HepG2 (cell line): ENCODE measurements around the gene IL11RA. TPM values are rescaled to one million over a fixed set of nuclear protein-coding genes. Genes with fewer than 3 reads are reported as not detected.
A peak's percentile ranks its signal among the peaks of the same experiment; 100 is the strongest.

ENCODE experiments used
- AGO1 ChIP-seq: fragments of 200-400 bp; formaldehyde crosslinking; IDR thresholded peaks from 2 replicates; pipeline ENCODE4 v1.6.1; 2017; ENCODE audit warnings: mild to moderate bottlenecking, low read depth, low read length, moderate library complexity; ENCODE audit not compliant: poor library complexity, severe bottlenecking
- BRCA1 ChIP-seq: sonication (generic); formaldehyde crosslinking; IDR thresholded peaks from 2 replicates; pipeline ENCODE4 v1.4.0; 2020; ENCODE audit warnings: missing genetic modification reagents
- CREB1 ChIP-seq, 2 experiments: fragments of 450-650 bp in 1 of 2; IDR thresholded peaks; 2 replicates each; pipeline ENCODE4 v1.6.1; 2016 to 2017; ENCODE audit warnings: control low read depth in 1 of 2, mild to moderate bottlenecking in 1 of 2, missing compliant biosample characterization in 1 of 2, missing genetic modification characterization in 1 of 2
- DMAP1 ChIP-seq: IDR thresholded peaks from 2 replicates; pipeline ENCODE4 v1.6.1; 2016
- ELF1 ChIP-seq: sonication (generic); formaldehyde crosslinking; IDR thresholded peaks from 2 replicates; pipeline ENCODE4 v1.4.0; 2020; ENCODE audit warnings: missing genetic modification reagents
- KAT2B ChIP-seq: fragments of 150-350 bp; IDR thresholded peaks from 2 replicates; pipeline ENCODE4 v1.6.1; 2014; ENCODE audit warnings: low read depth, low read length, borderline replicate concordance
- NR2C2 ChIP-seq: sonication (generic); formaldehyde crosslinking; IDR thresholded peaks from 2 replicates; pipeline ENCODE4 v1.4.0; 2020; ENCODE audit warnings: missing genetic modification reagents, mild to moderate bottlenecking, moderate library complexity, borderline replicate concordance
- ZNF569 ChIP-seq: sonication (generic); formaldehyde crosslinking; IDR thresholded peaks from 2 replicates; pipeline ENCODE4 v1.5.0; 2020; ENCODE audit warnings: mild to moderate bottlenecking, missing genetic modification reagents, moderate library complexity, borderline replicate concordance
- ZNF605 ChIP-seq: sonication (generic); formaldehyde crosslinking; IDR thresholded peaks from 2 replicates; pipeline ENCODE4 v1.8.0; 2022; ENCODE audit warnings: mild to moderate bottlenecking, missing genetic modification reagents
- ZNF703 ChIP-seq: sonication (generic); formaldehyde crosslinking; IDR thresholded peaks from 2 replicates; pipeline ENCODE4 v1.5.1; 2020; ENCODE audit warnings: missing genetic modification reagents, mild to moderate bottlenecking, moderate library complexity, borderline replicate concordance
- ZSCAN20 ChIP-seq: sonication (generic); formaldehyde crosslinking; IDR thresholded peaks from 2 replicates; pipeline ENCODE4 v1.4.0; 2020; ENCODE audit warnings: missing genetic modification reagents, mild to moderate bottlenecking, borderline replicate concordance
- polyA plus RNA-seq, 8 experiments: library from polyadenylated mRNA; depleted of rRNA in 3 of 8; stranded (reverse) in 7 of 8; unstranded in 1 of 8; fragments of >200 nt; fragmentation: Illumina TruSeq in 4 of 8; extraction: Trizol in 4 of 8; gene quantifications; 2 replicates each; pipeline versions ENCODE4 v1.2.1 to v1.2.3, GENCODE V29; 2011 to 2016; ENCODE audit warnings: low read depth in 4 of 8, missing spikeins in 1 of 8, mixed read lengths in 1 of 8; ENCODE audit not compliant: insufficient read depth in 1 of 8
- total RNA-seq, 5 experiments: library from RNA; depleted of rRNA; stranded (reverse); fragments of >200 nt; fragmentation: Illumina TruSeq; extraction: Trizol; gene quantifications; 2 replicates each; pipeline ENCODE4 v1.2.3, GENCODE V29; 2016; ENCODE audit warnings: low read depth in 1 of 5
- TF ChIP-seq, protein P1 (sequence below): IDR thresholded peaks from 2 replicates; pipeline ENCODE4 v1.6.1; 2018; ENCODE audit warnings: missing genetic modification reagents, mild to moderate bottlenecking, missing compliant biosample characterization
- TF ChIP-seq, protein P2 (sequence below): sonication (generic); formaldehyde crosslinking; IDR thresholded peaks from 2 replicates; pipeline ENCODE4 v1.4.0; 2020; ENCODE audit warnings: missing genetic modification reagents, borderline replicate concordance
- TF ChIP-seq, protein P3 (sequence below): sonication (generic); formaldehyde crosslinking; IDR thresholded peaks from 2 replicates; pipeline ENCODE4 v1.8.1; 2023; ENCODE audit warnings: mild to moderate bottlenecking, inconsistent platforms, moderate library complexity, missing genetic modification reagents, borderline replicate concordance
- TF ChIP-seq, protein P4 (sequence below): sonication (generic); formaldehyde crosslinking; IDR thresholded peaks from 2 replicates; pipeline ENCODE4; 2020; ENCODE audit warnings: missing genetic modification reagents, mild to moderate bottlenecking, borderline replicate concordance
- TF ChIP-seq, protein P5 (sequence below): sonication (generic); formaldehyde crosslinking; IDR thresholded peaks from 2 replicates; pipeline ENCODE4 v1.5.0; 2020; ENCODE audit warnings: missing genetic modification reagents, mild to moderate bottlenecking, borderline replicate concordance

The IL11RA gene
- total and polyA plus RNA-seq, 2 of the 13 experiments (the other 11 are each of a cell fraction or from before 2014, with no cell fraction given), result 2.0 to 4.2 TPM

DNA sequence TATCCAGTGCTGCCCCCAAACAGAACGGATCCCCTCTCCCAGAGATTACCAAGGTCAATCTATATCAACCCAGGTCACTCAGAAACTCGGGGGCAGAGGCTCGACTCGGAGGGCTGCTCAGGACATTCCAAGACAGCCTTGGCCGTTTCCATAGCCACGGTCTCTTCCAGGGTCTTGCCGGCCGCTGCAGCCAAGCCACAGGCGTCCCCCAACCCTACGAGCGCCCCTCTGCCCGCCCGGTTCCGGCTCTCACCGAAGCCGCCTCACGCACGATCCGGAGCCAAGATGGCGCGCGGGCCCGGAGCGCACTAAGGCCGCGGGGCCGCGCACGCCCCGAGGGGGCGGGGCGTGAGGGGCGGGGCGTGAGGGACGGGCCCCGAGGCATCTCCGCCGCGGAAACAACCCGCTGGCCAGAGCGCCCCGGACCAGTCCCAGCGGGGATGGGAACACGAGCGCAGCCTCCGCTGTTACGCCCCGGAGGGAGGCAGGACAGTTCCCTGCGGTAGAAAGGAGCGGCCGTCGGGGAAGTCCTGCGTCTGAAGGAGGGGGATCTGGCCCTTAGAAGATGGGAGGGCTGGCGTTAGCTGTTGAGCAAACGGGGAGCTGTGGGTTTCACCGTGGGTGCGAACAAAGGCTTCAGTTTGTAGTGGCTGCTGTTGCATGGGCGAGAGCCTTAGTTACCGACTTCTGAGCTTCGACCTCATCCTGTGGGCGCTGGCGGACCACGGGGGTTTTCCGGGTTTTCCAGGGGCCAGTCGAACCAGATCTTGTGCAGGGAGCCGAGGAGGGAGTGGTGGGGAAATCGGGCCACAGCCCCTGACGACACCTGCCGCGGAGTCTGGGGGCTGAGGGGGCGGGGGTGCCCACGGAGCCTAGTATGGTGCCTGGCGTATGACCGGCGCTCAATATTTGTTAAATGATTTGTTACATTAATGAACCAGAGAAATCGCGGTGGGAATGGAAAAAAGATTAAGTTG is 39.9 kb upstream of the IL11RA start, which contains the start of gene RPP25L (continued):
- TF ChIP-seq, protein P1, sequence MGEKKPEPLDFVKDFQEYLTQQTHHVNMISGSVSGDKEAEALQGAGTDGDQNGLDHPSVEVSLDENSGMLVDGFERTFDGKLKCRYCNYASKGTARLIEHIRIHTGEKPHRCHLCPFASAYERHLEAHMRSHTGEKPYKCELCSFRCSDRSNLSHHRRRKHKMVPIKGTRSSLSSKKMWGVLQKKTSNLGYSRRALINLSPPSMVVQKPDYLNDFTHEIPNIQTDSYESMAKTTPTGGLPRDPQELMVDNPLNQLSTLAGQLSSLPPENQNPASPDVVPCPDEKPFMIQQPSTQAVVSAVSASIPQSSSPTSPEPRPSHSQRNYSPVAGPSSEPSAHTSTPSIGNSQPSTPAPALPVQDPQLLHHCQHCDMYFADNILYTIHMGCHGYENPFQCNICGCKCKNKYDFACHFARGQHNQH (CRISPR knock-in tag), result 0 out of 2 replicates have a peak, but pooled peaks have one; percentile 55
- TF ChIP-seq ZNF605 (CRISPR knock-in tag), result no peak
- no peak for TF ChIP-seq CREB1 (IDR thresholded peaks at IDR 0.05)
- TF ChIP-seq CREB1 (CRISPR knock-in tag; IDR thresholded peaks at IDR 0.05), result no peak
- TF ChIP-seq, protein P2, sequence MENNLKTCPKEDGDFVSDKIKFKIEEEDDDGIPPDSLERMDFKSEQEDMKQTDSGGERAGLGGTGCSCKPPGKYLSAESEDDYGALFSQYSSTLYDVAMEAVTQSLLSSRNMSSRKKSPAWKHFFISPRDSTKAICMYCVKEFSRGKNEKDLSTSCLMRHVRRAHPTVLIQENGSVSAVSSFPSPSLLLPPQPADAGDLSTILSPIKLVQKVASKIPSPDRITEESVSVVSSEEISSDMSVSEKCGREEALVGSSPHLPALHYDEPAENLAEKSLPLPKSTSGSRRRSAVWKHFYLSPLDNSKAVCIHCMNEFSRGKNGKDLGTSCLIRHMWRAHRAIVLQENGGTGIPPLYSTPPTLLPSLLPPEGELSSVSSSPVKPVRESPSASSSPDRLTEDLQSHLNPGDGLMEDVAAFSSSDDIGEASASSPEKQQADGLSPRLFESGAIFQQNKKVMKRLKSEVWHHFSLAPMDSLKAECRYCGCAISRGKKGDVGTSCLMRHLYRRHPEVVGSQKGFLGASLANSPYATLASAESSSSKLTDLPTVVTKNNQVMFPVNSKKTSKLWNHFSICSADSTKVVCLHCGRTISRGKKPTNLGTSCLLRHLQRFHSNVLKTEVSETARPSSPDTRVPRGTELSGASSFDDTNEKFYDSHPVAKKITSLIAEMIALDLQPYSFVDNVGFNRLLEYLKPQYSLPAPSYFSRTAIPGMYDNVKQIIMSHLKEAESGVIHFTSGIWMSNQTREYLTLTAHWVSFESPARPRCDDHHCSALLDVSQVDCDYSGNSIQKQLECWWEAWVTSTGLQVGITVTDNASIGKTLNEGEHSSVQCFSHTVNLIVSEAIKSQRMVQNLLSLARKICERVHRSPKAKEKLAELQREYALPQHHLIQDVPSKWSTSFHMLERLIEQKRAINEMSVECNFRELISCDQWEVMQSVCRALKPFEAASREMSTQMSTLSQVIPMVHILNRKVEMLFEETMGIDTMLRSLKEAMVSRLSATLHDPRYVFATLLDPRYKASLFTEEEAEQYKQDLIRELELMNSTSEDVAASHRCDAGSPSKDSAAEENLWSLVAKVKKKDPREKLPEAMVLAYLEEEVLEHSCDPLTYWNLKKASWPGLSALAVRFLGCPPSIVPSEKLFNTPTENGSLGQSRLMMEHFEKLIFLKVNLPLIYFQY (CRISPR knock-in tag), result no peak; the same call in 1 of the 2 replicates
- TF ChIP-seq, protein P3, sequence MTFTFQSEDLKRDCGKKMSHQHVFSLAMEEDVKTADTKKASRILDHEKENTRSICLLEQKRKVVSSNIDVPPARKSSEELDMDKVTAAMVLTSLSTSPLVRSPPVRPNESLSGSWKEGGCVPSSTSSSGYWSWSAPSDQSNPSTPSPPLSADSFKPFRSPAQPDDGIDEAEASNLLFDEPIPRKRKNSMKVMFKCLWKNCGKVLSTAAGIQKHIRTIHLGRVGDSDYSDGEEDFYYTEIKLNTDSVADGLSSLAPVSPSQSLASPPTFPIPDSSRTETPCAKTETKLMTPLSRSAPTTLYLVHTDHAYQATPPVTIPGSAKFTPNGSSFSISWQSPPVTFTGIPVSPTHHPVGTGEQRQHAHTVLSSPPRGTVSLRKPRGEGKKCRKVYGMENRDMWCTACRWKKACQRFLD (CRISPR knock-in tag), result no peak
- no peak for TF ChIP-seq ZNF569 (CRISPR knock-in tag)
- TF ChIP-seq DMAP1, result peak; percentile 66; the same call in 1 of the 2 replicates
- no peak for TF ChIP-seq BRCA1 (CRISPR knock-in tag)
- no peak for TF ChIP-seq ZSCAN20 (CRISPR knock-in tag)
- TF ChIP-seq AGO1, result no peak
- no peak for TF ChIP-seq NR2C2
- TF ChIP-seq, protein P4, sequence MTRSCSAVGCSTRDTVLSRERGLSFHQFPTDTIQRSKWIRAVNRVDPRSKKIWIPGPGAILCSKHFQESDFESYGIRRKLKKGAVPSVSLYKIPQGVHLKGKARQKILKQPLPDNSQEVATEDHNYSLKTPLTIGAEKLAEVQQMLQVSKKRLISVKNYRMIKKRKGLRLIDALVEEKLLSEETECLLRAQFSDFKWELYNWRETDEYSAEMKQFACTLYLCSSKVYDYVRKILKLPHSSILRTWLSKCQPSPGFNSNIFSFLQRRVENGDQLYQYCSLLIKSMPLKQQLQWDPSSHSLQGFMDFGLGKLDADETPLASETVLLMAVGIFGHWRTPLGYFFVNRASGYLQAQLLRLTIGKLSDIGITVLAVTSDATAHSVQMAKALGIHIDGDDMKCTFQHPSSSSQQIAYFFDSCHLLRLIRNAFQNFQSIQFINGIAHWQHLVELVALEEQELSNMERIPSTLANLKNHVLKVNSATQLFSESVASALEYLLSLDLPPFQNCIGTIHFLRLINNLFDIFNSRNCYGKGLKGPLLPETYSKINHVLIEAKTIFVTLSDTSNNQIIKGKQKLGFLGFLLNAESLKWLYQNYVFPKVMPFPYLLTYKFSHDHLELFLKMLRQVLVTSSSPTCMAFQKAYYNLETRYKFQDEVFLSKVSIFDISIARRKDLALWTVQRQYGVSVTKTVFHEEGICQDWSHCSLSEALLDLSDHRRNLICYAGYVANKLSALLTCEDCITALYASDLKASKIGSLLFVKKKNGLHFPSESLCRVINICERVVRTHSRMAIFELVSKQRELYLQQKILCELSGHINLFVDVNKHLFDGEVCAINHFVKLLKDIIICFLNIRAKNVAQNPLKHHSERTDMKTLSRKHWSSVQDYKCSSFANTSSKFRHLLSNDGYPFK (CRISPR knock-in tag), result 0 out of 2 replicates have a peak, but pooled peaks have one; percentile 52
- TF ChIP-seq ELF1 (CRISPR knock-in tag), result peak; percentile 26
- TF ChIP-seq, protein P5, sequence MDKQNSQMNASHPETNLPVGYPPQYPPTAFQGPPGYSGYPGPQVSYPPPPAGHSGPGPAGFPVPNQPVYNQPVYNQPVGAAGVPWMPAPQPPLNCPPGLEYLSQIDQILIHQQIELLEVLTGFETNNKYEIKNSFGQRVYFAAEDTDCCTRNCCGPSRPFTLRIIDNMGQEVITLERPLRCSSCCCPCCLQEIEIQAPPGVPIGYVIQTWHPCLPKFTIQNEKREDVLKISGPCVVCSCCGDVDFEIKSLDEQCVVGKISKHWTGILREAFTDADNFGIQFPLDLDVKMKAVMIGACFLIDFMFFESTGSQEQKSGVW (CRISPR knock-in tag), result no peak
- TF ChIP-seq ZNF703 (CRISPR knock-in tag), result no peak
- TF ChIP-seq KAT2B, result no peak
